Gastrocnemius medialis (tissue), 4 donors: ENCODE data around the gene PSAPL1. TPM values are rescaled to one million over a fixed set of nuclear protein-coding genes. Genes with fewer than 3 reads are reported as not detected.

Source experiments
- ATAC-seq, 2 donors: fragments of 150-250 bp; one replicate each; pipeline ENCODE4 v1.9.1; 2016
- DNase-seq, 2 donors: peaks; one replicate each; pipeline ENCODE4 v3.0.0-alpha.2; 2019
- H3K27ac ChIP-seq, 4 donors: fragments of 200-600 bp; sonication (generic); 1 replicate in 1 of 4; 2 replicates in 3 of 4; pipeline ENCODE4 v1.5.1; 2016 to 2018; ENCODE audit warnings: mild to moderate bottlenecking in 2 of 4, moderate library complexity in 1 of 4
- H3K27me3 ChIP-seq, 3 donors: fragments of 200-600 bp; sonication (generic) in 2 of 3; 1 replicate in 1 of 3; 2 replicates in 2 of 3; pipeline versions ENCODE4 v1.5.1 to v1.6.0; 2016 to 2019; ENCODE audit warnings: mild to moderate bottlenecking in 1 of 3, moderate library complexity in 1 of 3
- H3K36me3 ChIP-seq, 2 donors: fragments of 200-600 bp; sonication (generic) in 1 of 2; one replicate each; pipeline ENCODE4 v1.5.1; 2017 to 2018
- H3K4me1 ChIP-seq, 2 donors: fragments of 200-600 bp; sonication (generic) in 1 of 2; one replicate each; pipeline ENCODE4 v1.5.1; 2016 to 2017; ENCODE audit warnings: mild to moderate bottlenecking in 2 of 2
- H3K4me3 ChIP-seq, 4 donors: fragments of 200-600 bp; sonication (generic) in 3 of 4; 1 replicate in 1 of 4; 2 replicates in 3 of 4; pipeline ENCODE4 v1.5.1; 2016 to 2019; ENCODE audit warnings: mild to moderate bottlenecking in 2 of 4
- H3K9me3 ChIP-seq, 3 donors: fragments of 200-600 bp; sonication (generic) in 2 of 3; 1 replicate in 1 of 3; 2 replicates in 2 of 3; pipeline ENCODE4 v1.5.1; 2016 to 2019
- CTCF ChIP-seq, 5 experiments: fragments of 450-650 bp in 3 of 5; fragments of 200-600 bp in 2 of 5; sonication (generic) in 2 of 5; IDR thresholded peaks in 4 of 5; conservative IDR thresholded peaks in 1 of 5; 1 replicate in 4 of 5; 2 replicates in 1 of 5; pipeline ENCODE4 v1.5.1; 2016 to 2019; ENCODE audit warnings: antibody characterized with exemption in 5 of 5, mild to moderate bottlenecking in 3 of 5, moderate library complexity in 3 of 5
- POLR2A ChIP-seq, 2 donors: fragments of 450-650 bp; IDR thresholded peaks; one replicate each; pipeline ENCODE4 v1.6.1; 2017; ENCODE audit warnings: antibody characterized with exemption in 2 of 2, mild to moderate bottlenecking in 2 of 2, moderate library complexity in 2 of 2
- in situ Hi-C, 4 donors: fragments of 200-750 bp; cut with MboI; loops; one replicate each; pipeline versions ENCODE4 v1.15.0 to v1.8.0; 2017; ENCODE audit warnings: low sequenced_read_pairs in 4 of 4
- intact Hi-C: fragments of 100-400 bp; cut with DNase I; formaldehyde crosslinking; loops from one replicate; pipeline ENCODE4 v1.15.1; 2023; ENCODE audit warnings: low total_unique reads
- total RNA-seq, 4 donors: library from RNA; depleted of rRNA; stranded (reverse); fragments of >200 nt; gene quantifications; one replicate each; pipeline versions ENCODE4 v1.1.0 to v1.2.3, GENCODE V29; 2016

The PSAPL1 gene
- total RNA-seq, 4 donors from 2014 or later: not detected

GRCh38 chr4:7429601-7430078 is 5.1 kb downstream of the PSAPL1 start:
- no peaks in the 10 kb centered on the region for H3K4me1 ChIP-seq
- in situ Hi-C loops (no loop called here), intact Hi-C loops (no loop called here)
- H3K4me3 ChIP-seq: no peak overlapping the region
- no peaks in the 10 kb centered on the region for H3K27me3 ChIP-seq
- TF ChIP-seq CTCF (IDR thresholded peaks at IDR 0.05 in 4 of 5, conservative IDR thresholded peaks at IDR 0.05 in 1 of 5) (no peak), POLR2A (IDR thresholded peaks at IDR 0.05) (no peak)
- no peak overlapping the region for H3K27ac ChIP-seq
- ATAC-seq: no peak
- no peak for DNase-seq
- H3K36me3 ChIP-seq: no peaks in the 10 kb centered on the region
- H3K9me3 ChIP-seq: no peaks in the 10 kb centered on the region

GRCh38 chr4:7429069-7429416 is 5.7 kb downstream of the PSAPL1 start:
- Histone ChIP-seq H3K4me1 (no peaks in the 10 kb centered on the region), H3K27ac (no peak overlapping the region), H3K9me3 (no peaks in the 10 kb centered on the region), H3K36me3 (no peaks in the 10 kb centered on the region), H3K27me3 (no peaks in the 10 kb centered on the region), H3K4me3 (no peak overlapping the region)
- ATAC-seq (no peak), DNase-seq (no peak)
- in situ Hi-C loops: no loop called here
- intact Hi-C loops: no loop called here
- no peak for TF ChIP-seq CTCF (IDR thresholded peaks at IDR 0.05 in 4 of 5, conservative IDR thresholded peaks at IDR 0.05 in 1 of 5)
- TF ChIP-seq POLR2A (IDR thresholded peaks at IDR 0.05): no peak

GRCh38 chr4:7428261-7429068 is 6.3 kb downstream of the PSAPL1 start:
- DNase-seq (no peak), ATAC-seq (no peak)
- H3K4me1 ChIP-seq: no peaks in the 10 kb centered on the region
- TF ChIP-seq CTCF (IDR thresholded peaks at IDR 0.05 in 4 of 5, conservative IDR thresholded peaks at IDR 0.05 in 1 of 5) (no peak), POLR2A (IDR thresholded peaks at IDR 0.05) (no peak)
- intact Hi-C loops (no loop called here), in situ Hi-C loops (no loop called here)
- H3K4me3 ChIP-seq: no peak overlapping the region
- no peaks in the 10 kb centered on the region for H3K27me3 ChIP-seq
- H3K36me3 ChIP-seq: no peaks in the 10 kb centered on the region
- H3K9me3 ChIP-seq: no peaks in the 10 kb centered on the region
- H3K27ac ChIP-seq: no peak overlapping the region

GRCh38 chr4:7427831-7428260 is 6.9 kb downstream of the PSAPL1 start:
- TF ChIP-seq POLR2A (IDR thresholded peaks at IDR 0.05) (no peak), CTCF (IDR thresholded peaks at IDR 0.05 in 4 of 5, conservative IDR thresholded peaks at IDR 0.05 in 1 of 5) (no peak)
- DNase-seq: no peak
- H3K27ac ChIP-seq: no peak overlapping the region
- no peaks in the 10 kb centered on the region for H3K4me1 ChIP-seq
- in situ Hi-C loops: no loop called here
- no peak overlapping the region for H3K4me3 ChIP-seq
- H3K36me3 ChIP-seq: no peaks in the 10 kb centered on the region
- ATAC-seq: no peak
- no peaks in the 10 kb centered on the region for H3K9me3 ChIP-seq
- no peaks in the 10 kb centered on the region for H3K27me3 ChIP-seq
- intact Hi-C loops: no loop called here
